ENCODE data around the gene TNIP1. TPM values are rescaled to one million over a fixed set of nuclear protein-coding genes. Genes with fewer than 3 reads are reported as not detected.

TNIP1 gene
- total and polyA plus RNA-seq, 10 donors, result 67.7 to 260 (median 199) TPM

- Histone ChIP-seq H3K27me3 (replicated peaks in 1 of 7) (no peaks in the 10 kb centered on the region), H3K36me3 (no peaks in the 10 kb centered on the region), H3K4me1 (peaks cover 62 to 88% (median 77%) of the 10 kb centered on the region in 6 donors), H3K9me3 (no peaks in the 10 kb centered on the region), H3K27ac (peak overlapping the region; percentile 64 to 92 (median 84)), H3K4me3 (peak overlapping the region in 1 of 8 donors; percentile 44)
- TF ChIP-seq POLR2AphosphoS5 (IDR thresholded peaks at IDR 0.05) (peak; percentile 18 to 80 (median 68)), POLR2A (IDR thresholded peaks at IDR 0.05) (no peak)
- intact Hi-C loops (cut with DNase I; ENCODE audit: low total_unique reads), result no loop called here
- peak; percentile 88 for DNase-seq
- 24 to 42% (median 32%) methylated on average over 12 of the region's 12 CpGs for WGBS, 5 donors
Measured at GRCh38 chr5:151094030-151094851, 13.4 kb upstream of the TNIP1 start.

GRCh38 chr5:151093476-151093889, 12.6 kb upstream of the TNIP1 start:
- TF ChIP-seq, protein P1, sequence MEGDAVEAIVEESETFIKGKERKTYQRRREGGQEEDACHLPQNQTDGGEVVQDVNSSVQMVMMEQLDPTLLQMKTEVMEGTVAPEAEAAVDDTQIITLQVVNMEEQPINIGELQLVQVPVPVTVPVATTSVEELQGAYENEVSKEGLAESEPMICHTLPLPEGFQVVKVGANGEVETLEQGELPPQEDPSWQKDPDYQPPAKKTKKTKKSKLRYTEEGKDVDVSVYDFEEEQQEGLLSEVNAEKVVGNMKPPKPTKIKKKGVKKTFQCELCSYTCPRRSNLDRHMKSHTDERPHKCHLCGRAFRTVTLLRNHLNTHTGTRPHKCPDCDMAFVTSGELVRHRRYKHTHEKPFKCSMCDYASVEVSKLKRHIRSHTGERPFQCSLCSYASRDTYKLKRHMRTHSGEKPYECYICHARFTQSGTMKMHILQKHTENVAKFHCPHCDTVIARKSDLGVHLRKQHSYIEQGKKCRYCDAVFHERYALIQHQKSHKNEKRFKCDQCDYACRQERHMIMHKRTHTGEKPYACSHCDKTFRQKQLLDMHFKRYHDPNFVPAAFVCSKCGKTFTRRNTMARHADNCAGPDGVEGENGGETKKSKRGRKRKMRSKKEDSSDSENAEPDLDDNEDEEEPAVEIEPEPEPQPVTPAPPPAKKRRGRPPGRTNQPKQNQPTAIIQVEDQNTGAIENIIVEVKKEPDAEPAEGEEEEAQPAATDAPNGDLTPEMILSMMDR (IDR thresholded peaks at IDR 0.05 in 8 of 11, conservative IDR thresholded peaks at IDR 0.05 in 3 of 11), result peak in 2 of 11 experiments; percentile 3 to 8
- TF ChIP-seq POLR2AphosphoS5 (IDR thresholded peaks at IDR 0.05), result peak in 1 of 3 donors; percentile 47
- no peak for TF ChIP-seq POLR2A (IDR thresholded peaks at IDR 0.05)
- WGBS, 5 donors, result 7 to 28% (median 14%) methylated on average over 2 of the region's 2 CpGs
- intact Hi-C loops (cut with DNase I; ENCODE audit: low total_unique reads), result no loop called here
- H3K4me1 ChIP-seq, result peaks cover 54 to 88% (median 73%) of the 10 kb centered on the region in 6 donors
- peak overlapping the region; percentile 64 to 92 (median 84) for H3K27ac ChIP-seq
- H3K27me3 ChIP-seq (replicated peaks in 1 of 7), result no peaks in the 10 kb centered on the region
- H3K9me3 ChIP-seq, result no peaks in the 10 kb centered on the region
- DNase-seq, result no peak
- no peaks in the 10 kb centered on the region for H3K36me3 ChIP-seq
- H3K4me3 ChIP-seq, result peak overlapping the region in 1 of 8 donors; percentile 44

GRCh38 chr5:151092762-151093161, 11.9 kb upstream of the TNIP1 start:
- H3K4me1 ChIP-seq, result peaks cover 47 to 88% (median 69%) of the 10 kb centered on the region in 6 donors
- TF ChIP-seq POLR2AphosphoS5 (IDR thresholded peaks at IDR 0.05) (peak in 1 of 3 donors; percentile 74), POLR2A (IDR thresholded peaks at IDR 0.05) (no peak)
- H3K9me3 ChIP-seq, result no peaks in the 10 kb centered on the region
- H3K27ac ChIP-seq, result peak overlapping the region; percentile 64 to 92 (median 84)
- H3K4me3 ChIP-seq, result no peak overlapping the region
- DNase-seq, result no peak
- 54 to 72% (median 64%) methylated on average over 2 of the region's 2 CpGs for WGBS, 5 donors
- no peaks in the 10 kb centered on the region for H3K27me3 ChIP-seq (replicated peaks in 1 of 7)
- intact Hi-C loops (cut with DNase I; ENCODE audit: low total_unique reads), result no loop called here
- no peaks in the 10 kb centered on the region for H3K36me3 ChIP-seq

DNA sequence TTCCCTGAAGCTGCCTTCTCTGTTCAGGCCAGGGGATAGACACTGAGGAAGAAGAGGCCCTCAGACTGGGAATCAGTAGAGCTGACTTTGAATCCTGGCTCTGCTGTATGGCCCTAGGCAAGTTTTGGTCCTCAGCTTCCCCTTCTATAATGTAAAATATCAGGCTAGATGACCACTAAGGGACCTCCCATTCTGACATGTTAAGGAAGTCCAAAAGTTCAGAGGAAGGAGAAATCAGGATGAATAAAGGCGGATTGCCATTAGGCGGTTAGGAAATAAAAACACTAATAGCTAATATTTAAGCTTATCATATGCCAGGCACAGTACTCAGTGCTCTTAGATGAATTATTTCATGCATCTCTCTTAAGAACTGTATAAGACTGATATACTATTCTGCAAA, 8.9 kb upstream of the TNIP1 start:
- Histone ChIP-seq H3K36me3 (no peaks in the 10 kb centered on the region), H3K4me3 (no peak overlapping the region), H3K9me3 (no peaks in the 10 kb centered on the region), H3K27ac (no peak overlapping the region), H3K27me3 (replicated peaks in 1 of 7) (no peaks in the 10 kb centered on the region), H3K4me1 (peaks cover 45 to 88% (median 69%) of the 10 kb centered on the region in 6 donors)
- TF ChIP-seq POLR2A (IDR thresholded peaks at IDR 0.05), result no peak
- TF ChIP-seq, protein P1 (IDR thresholded peaks at IDR 0.05 in 8 of 11, conservative IDR thresholded peaks at IDR 0.05 in 3 of 11), result no peak
- WGBS, 5 donors, result 57 to 80% (median 70%) methylated on average over 2 of the region's 2 CpGs
- intact Hi-C loops (cut with DNase I; ENCODE audit: low total_unique reads), result no loop called here
- DNase-seq, result no peak

GRCh38 chr5:151088986-151089385, 8.2 kb upstream of the TNIP1 start:
- Histone ChIP-seq H3K4me3 (no peak overlapping the region), H3K9me3 (no peaks in the 10 kb centered on the region), H3K27ac (no peak overlapping the region), H3K4me1 (peaks cover 41 to 88% (median 66%) of the 10 kb centered on the region in 6 donors), H3K36me3 (no peaks in the 10 kb centered on the region), H3K27me3 (replicated peaks in 1 of 7) (no peaks in the 10 kb centered on the region)
- TF ChIP-seq POLR2A (IDR thresholded peaks at IDR 0.05), result no peak
- TF ChIP-seq POLR2AphosphoS5 (IDR thresholded peaks at IDR 0.05), result no peak
- intact Hi-C loops (cut with DNase I; ENCODE audit: low total_unique reads), result no loop called here
- 70 to 88% (median 81%) methylated on average over 4 of the region's 4 CpGs for WGBS, 5 donors
- DNase-seq, result no peak

Measured in spleen (tissue), 11 donors.